ENCODE data around the gene CCDC197.

GRCh38 chr14:93993382-93993781 lies 3.7 kb upstream of the CCDC197 start:
- no peak for TF ChIP-seq CTCF (conservative IDR thresholded peaks at IDR 0.05; ENCODE audit: low read depth, low read length)
- TF ChIP-seq, protein P1, sequence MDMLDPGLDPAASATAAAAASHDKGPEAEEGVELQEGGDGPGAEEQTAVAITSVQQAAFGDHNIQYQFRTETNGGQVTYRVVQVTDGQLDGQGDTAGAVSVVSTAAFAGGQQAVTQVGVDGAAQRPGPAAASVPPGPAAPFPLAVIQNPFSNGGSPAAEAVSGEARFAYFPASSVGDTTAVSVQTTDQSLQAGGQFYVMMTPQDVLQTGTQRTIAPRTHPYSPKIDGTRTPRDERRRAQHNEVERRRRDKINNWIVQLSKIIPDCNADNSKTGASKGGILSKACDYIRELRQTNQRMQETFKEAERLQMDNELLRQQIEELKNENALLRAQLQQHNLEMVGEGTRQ (IDR thresholded peaks at IDR 0.05; ENCODE audit: low read depth, low read length), result no peak

All from IMR-90 (cell line).